HG03025 (cell line): Measurements from ENCODE around the gene TBKBP1.

Experiments used
- ATAC-seq: cut with Tn5 transposase; IDR thresholded peaks from one replicate; pipeline ENCODE4 v1.9.1; 2021; ENCODE audit warnings: mild to moderate bottlenecking, moderate library complexity; ENCODE audit not compliant: unreplicated experiment, low FRiP score

The TBKBP1 gene

DNA sequence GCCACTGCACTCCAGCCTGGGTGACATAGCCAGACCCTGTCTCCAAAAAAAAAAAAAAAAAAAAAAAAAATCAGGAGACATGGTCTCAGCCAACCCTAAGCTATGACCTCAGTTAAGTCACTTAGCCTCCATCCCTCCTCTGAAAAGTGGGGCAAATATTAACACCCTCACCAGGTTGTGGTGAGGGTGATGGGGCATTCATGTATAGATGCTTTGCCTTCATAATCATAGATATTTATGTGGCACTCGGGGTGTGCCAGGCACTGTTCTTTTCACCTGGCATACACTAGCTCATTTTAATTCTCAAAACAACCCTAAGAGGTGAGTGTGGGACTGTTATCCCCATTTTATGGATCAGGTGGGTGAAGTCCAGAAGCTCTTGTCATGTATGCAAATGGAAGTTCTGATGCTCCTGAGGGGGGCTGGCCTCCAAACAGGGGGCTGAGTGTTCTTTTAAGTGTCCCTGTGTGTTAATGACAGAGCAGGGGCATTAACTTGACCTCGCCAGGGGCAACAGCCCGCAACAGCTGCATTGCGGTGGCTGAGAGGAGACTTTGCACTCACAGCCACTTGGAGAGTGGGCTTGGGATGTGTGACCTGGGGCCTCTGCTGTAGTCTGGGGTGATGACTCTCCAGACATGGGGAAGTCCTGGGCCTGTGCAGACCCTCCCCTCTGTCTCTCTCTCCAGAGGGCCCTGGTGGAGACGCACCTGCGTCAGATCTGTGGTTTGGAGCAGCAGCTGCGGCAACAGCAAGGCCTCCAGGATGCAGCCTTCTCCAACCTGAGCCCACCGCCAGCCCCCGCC lies 4.1 kb downstream of the TBKBP1 start:
- ATAC-seq: no peak

DNA sequence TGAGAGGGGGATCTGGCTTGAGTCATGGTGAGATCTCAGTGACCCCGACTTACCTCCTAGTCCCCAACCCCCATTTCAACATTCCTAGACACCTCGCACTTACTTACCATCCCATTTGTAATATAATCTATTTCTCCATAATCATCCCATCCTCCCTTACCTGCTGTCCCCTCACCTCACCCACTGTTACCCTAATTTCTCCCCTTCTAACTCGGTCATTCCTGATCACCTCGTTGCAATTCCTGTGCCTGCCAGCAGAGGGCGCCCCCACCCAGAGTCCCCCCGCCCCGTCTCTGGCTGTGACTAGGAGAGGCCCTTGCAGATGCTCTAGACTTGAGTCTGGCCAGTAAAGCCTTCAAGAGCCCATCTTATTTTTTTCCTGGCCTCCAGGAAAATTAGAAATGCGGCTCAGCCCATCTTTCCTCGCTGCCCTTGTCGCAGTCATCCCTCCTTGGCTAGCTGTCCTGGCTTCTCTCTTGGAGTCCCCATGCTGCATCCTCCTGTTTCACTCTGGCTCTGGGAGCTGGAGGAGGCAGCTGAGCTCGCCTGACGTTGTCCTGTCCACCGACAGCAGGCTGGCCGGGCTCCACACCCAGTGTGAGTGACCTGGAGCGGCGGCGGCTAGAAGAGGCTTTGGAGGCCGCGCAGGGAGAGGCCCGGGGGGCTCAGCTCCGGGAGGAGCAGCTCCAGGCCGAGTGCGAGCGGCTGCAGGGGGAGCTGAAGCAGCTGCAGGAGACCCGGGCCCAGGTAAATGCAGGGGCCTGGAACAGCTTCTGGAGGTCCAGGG lies 5.0 kb downstream of the TBKBP1 start:
- ATAC-seq: no peak

DNA sequence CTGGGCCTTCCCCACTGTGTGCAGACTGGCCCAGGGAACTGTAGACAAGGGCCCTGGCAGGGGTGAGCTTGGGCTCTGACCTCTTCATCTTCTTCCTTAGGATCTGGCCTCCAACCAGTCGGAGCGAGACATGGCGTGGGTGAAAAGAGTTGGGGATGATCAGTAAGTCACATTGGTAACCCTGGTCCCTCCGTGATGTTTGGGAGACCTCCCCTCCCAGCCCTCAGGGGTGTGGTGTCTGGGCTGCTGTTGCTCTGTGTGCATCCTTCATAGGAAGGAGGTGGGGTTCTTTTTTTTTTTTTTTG lies 5.5 kb downstream of the TBKBP1 start:
- ATAC-seq: no peak

DNA sequence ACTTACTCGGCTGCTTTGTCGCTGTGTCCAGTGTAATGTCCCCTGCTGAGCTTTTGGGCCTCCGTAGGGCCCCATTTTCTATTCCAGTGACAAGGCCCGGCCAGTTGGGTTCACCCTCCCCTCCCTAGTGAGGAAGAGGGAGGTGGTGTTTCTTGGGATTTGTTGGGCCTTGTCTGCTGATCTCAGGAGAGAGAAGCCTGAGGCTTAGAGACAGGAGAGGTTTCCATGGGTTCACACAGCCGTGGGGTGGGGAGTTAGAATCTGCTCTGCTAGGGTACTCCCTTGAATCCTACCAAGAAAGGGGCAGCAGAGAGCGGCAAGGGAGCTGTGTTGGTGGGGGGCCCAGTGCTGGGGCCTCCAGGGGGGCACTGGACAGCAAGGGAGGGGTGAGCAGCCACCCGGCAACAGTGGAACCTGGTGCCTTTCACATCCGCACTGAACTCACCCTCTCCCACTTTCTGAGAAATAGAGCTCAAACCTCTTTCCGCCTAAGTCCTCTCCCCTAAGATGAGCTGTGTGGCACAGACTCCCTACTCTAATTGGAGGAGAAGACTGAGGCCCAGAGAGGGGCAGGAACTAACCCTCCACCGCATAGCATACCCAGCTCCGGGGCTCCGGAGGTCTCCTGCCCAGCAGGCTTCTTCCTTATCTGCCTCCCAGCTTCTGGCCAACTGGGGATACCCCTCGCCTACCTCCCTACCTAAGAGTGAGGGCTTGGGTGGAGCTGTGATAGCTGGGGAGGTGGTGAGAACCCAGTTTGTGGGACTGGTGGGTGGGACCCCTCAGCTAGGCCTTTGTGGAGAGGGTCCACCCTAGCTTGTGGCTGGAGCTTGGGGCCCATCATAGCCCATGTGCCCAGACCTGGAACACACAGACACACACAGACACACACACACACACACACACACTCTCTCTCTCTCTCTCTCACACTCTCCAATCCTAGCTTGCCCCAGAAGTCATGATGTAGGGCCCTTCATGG lies 6.8 kb downstream of the TBKBP1 start:
- no peak for ATAC-seq

DNA sequence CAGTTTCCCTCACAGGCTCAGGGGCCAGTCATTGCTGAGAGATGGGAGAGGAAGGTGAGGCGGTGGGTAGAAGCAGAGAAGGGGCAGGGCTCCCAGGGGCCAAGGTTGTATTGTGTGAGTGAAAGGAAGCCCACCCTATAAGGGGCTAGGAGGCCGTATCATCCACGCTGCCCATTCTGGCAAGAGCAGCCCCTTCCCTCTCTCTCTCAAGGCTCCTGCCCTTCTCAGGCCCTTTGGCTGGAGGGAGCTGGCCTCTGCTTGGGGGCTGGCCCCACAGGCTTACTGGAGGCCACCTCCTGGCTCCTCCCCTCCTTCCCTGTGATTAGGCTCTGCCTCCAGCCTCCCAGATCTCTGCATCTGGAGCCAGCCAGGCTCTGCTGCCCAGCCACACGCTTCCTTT lies 7.6 kb downstream of the TBKBP1 start:
- no peak for ATAC-seq

DNA sequence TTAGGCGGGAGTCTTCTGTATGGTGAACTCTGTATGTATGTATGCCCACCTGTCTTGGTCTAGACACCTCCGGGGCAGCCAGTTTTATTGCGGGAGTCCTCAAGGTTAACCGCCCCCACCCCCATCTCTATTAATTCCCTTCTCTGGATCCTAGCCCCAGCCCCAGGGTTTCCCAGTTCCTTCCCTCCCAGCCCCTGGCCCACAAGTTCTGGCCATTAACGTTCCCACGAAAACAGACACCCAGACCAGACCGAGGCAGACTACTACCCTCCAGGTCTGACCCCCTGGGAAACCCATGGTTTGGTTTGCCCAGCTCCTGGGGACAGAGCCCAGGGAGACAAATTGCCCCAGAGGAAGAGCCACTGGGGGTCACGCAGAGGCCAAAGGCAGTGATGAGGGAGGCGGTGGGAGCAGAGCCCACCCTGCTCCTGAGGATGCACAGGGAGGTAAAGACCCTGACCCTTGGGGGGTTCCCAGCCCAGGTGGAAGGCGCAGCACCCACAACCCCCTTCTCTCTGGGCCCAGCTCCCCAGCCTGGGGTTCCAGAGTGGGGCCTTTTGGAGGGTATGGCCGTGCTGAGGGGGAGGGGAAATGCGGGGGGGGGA lies 8.5 kb downstream of the TBKBP1 start:
- ATAC-seq: no peak

DNA sequence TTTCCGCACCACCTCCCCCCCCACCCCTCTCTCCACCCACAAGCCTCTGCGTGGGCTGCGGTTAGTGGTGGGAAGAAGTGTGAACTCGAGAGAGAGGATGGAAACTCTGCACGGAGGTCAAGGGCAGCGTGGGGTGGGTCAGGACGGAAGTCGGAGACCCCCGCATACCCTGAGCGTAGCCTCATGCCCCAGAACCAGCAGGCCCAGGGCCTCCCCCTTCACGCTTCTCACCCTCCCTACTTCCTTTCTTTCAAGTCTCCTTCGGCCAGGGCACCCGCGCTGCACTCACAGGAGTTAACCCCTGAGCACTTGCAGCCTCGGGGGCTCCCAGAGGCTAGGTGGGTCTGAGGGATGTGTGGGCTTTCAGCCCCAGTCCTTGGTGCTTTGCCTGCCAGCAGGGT lies 9.2 kb downstream of the TBKBP1 start:
- ATAC-seq: no peak

DNA sequence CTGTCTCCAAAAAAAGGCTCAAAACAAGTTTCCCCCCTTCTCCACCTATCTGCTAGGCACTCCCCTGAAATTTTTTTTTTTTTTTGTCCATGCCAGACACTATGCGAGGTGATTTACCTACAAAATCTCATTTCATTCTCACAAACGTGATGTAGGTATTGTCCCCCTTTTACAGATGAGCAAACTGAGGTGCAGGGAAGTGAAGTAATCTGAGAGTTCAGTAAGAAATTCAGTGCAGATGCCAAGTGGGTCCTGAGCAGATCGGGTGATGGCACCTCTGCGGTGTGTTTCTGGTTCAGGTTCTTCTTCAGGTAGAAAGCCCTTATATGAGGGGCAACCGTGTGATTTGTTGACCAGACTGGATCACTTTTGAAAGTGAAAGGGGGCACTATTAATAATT lies 9.7 kb downstream of the TBKBP1 start:
- ATAC-seq: no peak

DNA sequence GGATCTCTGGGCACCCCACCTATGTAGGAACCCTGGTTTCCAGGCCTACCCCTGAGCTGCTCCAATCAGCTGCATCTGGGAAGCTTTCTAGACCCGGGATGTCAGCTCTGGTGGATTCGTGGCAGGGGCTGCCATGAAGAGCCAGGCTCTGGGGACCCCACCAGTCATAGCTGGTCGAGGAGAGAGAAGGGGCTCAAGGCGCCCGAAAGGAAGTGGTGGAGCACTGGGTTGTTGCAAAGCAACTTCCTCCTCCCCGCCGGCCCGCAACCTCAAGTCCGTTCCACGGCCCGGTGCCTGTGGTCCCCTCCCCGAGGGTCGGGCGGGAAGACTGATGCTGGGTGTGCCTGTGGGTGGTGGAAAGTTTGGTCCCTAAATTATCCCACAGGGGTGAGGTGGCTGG lies 10.2 kb downstream of the TBKBP1 start:
- ATAC-seq: no peak

DNA sequence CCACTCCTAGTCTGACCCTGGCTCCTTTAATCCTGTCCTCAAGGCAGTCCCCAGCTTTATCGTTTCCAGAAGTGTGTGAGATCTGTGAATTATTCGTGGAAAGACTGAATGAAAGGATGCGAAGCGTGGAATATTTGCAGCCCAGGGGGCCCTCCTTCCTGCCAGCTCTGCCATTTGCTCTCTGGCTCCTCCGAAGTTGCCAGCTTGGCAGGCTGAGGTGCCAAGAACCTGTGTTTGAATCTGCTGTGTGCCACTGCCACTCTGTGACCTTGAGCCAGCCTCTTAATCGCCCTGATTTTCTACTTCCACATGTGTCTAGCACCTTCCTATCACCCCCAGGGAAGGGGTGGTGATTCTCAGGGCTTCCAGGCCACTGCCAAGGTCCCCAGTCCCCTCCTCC lies 10.8 kb downstream of the TBKBP1 start:
- ATAC-seq: no peak

DNA sequence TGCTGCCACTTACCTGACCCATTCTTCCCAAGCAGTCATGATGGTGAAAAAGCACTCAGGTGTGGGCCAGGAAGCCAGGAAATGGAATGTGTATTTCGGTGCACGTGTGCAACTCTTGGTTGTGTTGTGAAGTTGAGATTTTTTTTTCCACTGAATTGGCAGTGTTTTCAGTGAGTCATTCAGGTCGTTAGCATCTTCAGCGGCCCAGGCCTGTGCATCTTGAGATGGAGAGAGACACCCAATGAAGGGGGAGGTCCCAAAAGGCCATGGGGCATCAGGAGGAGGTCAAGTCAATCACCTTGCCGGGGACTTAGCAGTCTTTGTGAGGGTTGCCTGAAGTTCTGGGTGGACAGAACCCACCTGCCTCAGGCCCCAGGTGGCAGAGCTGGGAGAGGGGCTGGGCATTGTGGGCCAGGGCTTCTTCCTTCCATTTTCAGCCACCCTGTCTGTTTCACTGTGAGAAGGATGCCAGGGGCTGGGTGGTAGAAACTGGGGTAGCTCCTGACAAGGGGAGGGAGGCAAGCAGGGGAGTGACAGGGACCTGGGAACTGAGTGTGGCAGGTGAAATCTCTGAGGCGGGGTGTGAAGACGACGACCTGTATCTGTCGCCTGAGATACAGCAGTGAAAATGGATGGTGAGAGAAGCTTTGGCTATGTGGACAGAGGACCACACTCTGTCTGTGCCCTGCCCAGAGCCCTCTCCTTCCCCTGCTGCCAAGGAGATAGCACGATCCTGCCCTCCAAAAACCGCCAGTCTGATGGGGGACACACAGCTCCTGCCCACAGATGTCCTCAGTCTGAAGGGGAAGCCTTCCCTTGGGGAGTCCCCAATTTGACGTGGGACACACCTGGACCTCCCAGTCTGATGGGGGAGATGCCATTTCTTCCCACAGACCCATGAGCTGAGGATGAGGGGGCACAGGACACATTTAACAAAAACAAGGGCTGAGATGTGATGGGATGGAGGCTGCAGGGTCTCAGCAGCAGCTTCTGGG lies 11.9 kb downstream of the TBKBP1 start:
- no peak for ATAC-seq

DNA sequence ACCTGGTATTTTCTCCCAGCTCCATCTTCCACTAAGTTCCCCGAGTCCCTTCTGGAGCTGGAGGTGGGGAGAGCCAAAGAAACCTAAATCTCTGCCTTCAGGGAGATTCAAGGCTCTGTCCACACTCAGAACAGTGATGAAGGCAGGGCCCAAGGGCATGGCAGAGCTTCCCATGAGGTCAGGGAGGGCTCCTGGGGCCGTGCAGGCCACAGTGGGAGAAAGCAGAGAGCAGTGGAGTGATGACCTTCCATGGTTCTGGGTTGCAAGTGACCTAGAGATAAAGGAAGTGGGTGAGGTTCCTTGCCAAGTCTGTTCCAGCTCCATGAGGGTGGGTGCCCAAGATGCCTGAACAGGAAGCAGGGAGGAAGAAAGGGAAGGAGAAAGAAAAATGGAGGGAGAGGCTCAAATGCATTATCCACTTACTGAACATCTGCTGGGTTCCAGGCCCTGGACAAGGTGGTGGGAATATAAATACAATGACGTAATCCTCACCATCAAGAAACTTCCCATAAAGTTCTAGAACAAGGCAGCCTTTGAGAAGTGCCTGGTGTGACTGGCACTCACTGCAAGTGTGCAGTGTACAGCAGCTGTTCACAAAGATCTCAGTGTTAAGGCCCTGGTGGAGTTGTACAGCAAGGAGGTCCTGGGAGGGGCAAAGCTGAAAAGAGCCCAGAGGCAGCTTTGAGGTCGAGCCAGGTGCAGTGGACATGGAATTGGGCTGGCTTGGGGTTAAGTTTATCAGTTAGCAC lies 13.3 kb downstream of the TBKBP1 start:
- no peak for ATAC-seq

DNA sequence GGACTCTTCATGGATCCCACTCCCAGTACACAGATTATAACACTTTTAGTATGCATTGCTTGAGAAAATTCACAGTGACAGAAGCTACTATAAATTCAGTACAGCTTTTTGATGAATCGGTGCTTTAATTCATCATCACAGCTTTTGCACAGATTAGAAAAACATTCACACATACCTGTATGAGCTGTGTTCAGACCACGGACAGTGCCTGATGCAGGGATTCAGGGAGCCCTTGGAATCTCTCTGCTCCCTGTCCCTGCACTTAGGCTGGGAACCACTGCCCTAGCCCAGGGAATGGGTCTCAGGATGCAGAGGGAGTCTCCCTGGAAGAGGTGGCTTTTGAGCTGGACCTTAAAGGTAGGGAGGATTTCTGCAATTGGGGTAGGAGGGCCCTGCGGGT lies 13.9 kb downstream of the TBKBP1 start:
- no peak for ATAC-seq

DNA sequence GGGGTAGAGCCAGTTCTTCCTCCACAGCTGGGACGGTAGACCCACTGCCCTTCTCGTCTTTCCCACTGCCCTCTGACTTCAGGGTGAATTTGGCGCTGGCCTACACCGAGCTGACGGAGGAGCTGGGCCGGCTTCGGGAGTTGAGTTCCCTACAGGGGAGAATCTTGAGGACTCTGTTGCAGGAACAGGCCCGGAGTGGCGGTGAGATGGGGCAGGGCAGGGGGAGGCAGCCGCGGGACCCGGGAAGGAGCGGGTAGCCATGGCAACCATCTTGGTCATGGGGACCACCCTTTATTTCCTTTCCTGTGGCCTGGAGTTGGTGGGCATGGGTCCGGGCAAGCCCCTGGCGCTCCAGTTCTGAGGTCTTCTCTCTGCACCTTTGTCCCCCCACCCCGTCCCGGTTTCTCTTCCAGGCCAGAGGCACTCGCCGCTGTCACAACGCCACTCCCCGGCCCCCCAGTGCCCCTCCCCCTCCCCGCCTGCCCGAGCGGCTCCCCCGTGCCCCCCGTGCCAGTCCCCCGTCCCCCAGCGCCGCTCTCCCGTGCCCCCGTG lies 14.4 kb downstream of the TBKBP1 start:
- no peak for ATAC-seq

DNA sequence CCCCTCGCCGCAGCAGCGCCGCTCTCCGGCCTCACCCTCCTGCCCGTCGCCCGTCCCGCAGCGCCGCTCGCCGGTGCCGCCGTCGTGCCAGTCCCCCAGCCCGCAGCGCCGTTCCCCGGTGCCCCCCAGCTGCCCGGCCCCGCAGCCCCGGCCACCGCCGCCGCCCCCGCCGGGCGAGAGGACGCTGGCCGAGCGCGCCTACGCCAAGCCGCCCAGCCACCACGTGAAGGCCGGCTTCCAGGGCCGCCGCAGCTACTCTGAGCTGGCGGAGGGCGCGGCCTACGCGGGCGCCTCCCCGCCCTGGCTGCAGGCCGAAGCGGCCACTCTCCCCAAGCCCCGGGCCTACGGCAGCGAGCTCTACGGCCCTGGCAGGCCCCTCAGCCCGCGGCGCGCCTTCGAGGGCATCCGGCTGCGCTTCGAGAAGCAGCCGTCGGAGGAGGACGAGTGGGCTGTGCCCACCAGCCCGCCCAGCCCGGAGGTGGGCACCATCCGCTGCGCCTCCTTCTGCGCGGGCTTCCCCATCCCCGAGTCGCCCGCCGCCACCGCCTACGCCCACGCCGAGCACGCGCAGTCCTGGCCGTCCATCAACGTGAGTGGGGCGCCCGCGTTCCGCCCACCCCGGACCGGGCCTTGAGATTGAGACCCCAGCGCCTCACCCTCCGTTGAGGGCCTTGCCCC lies 15.0 kb downstream of the TBKBP1 start:
- ATAC-seq: no peak

DNA sequence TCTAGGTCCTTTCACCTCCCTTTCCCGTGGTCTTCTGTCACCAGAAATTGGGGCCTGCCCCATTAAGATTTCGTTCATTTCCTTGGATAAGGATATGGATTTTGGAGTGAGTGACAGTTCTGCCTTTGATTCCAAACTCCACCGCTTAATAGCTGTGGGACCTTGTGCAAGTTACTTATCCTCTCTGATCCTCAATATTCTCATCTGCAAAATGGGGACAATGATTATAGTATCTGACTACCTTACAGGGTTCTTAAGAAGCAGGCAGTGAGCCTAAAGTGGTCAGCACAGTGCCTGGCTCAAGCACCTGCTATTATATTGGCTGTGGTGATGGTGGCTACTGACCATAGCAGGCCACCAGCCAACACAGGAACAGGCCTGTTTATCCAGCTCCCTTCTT lies 15.6 kb downstream of the TBKBP1 start:
- ATAC-seq: no peak

DNA sequence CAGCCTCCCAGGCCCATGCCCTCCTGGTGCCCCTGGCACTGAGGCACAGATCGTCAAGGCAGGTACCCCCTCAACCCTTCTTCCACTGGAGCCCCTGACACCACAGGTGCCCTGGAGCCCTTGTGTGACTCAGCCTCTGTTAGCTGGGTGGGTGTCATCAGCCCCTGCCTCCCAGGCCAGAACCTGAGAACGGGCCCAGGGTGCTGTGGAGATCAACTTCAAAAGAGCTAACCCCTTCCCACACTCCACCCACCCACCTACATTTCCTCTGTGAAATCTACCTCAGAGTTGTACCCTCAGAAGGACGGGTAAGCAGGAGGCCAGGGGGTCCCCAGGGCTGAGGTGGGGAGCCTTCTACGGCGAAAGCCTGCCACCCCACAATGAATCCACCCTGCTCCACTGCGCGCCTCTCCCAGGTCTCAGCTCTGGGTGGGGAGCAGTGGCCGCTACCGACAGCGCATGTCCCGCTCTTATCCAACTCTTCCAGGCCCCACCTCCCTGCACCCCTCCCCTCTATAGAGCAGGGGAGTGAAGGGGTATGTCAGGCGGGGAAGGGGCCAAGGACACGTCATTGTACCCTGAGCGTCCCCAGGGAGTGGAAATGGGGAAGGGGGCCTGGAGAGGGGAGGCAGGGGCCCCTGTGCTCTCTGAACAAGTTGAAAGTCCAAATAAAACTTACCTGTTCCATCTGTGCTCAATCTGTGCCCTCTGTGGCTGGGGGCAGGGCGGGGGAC lies 17.6 kb downstream of the TBKBP1 start:
- no peak for ATAC-seq
